GM13977 (cell line): ENCODE results near the gene JADE1.

Source experiments
- DNase-seq: peaks from one replicate; pipeline ENCODE4 v3.0.0; 2012; ENCODE audit warnings: low spot score
- in situ Hi-C: fragments of 300-500 bp; cut with MboI; formaldehyde crosslinking; loops from one replicate; pipeline ENCODE4 v1.12.0; 2022; ENCODE audit warnings: low sequenced_read_pairs, low pct_unique_long_range_greater_than_20kb, mixed read lengths, inconsistent platforms; ENCODE audit not compliant: unreplicated experiment
- TF ChIP-seq, protein P1 (sequence below): IDR thresholded peaks from 2 replicates; pipeline ENCODE4 v1.5.1; 2012; ENCODE audit warnings: mild to moderate bottlenecking, control low read depth; ENCODE audit not compliant: insufficient read depth; ENCODE audit errors: extremely low read depth, missing control alignments

JADE1 gene

DNA sequence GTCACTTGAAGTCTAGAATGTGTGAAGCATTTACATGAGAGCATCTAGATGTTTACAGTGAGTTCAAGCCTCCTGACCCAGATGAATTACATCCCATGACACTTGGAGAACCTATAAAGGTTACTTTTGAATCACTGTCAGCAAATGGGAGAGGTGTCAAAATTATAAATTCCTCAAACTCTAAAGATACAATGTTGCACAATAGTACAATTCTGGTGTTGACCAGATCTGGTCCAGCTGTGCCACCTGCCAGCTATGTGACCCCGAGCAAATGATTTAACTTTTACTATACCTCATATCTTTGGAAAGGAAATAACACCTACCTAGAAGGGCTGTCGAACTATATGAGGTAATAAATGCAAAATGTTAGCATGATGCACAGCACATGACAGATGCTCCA is 69.8 kb downstream of the JADE1 start:
- in situ Hi-C loops: no loop called here
- TF ChIP-seq, protein P1, sequence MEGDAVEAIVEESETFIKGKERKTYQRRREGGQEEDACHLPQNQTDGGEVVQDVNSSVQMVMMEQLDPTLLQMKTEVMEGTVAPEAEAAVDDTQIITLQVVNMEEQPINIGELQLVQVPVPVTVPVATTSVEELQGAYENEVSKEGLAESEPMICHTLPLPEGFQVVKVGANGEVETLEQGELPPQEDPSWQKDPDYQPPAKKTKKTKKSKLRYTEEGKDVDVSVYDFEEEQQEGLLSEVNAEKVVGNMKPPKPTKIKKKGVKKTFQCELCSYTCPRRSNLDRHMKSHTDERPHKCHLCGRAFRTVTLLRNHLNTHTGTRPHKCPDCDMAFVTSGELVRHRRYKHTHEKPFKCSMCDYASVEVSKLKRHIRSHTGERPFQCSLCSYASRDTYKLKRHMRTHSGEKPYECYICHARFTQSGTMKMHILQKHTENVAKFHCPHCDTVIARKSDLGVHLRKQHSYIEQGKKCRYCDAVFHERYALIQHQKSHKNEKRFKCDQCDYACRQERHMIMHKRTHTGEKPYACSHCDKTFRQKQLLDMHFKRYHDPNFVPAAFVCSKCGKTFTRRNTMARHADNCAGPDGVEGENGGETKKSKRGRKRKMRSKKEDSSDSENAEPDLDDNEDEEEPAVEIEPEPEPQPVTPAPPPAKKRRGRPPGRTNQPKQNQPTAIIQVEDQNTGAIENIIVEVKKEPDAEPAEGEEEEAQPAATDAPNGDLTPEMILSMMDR: no peak
- DNase-seq: no peak

DNA sequence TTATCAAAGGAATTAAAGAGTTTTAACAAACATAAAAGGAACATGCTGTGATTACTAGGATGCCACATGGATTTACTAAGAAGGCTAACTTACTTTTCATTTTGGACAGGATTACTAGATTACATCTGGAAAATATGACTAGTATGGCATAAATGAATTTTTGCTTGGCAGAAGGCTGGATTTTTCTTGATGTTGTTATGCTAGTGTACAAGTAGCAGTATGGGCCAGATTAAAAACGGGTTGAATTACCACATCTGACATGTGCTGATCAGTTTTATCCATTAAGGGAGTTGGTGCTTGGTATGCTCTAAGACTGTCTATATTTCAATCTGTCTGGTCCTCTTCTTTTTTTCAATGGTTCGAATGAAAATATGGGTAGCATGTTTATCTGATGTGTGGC is 70.5 kb downstream of the JADE1 start:
- in situ Hi-C loops: no loop called here
- TF ChIP-seq, protein P1: no peak
- no peak for DNase-seq

DNA sequence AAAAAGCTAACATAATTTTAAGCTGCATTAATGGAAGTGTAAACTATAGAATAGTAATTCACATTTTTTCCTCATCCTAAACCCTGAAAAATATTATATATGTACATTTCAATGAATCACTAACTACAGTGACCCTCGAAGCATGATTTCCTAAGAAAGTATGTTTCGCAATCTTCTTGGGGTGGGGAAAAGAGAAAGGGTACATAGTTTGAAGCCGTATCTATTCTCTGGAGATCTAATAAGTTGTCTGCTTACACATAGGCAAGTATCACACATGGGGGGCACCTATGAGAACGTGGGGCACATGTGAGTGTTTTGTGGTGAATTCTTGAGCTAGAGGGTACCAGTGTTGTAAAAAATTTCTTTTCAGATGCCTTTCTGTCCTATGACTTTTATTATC is 71.2 kb downstream of the JADE1 start:
- no peak for DNase-seq
- in situ Hi-C loops: no loop called here
- TF ChIP-seq, protein P1: no peak

GRCh38 chr4:128904821-128905220 is 95.3 kb downstream of the JADE1 start:
- TF ChIP-seq, protein P1: no peak
- DNase-seq: no peak
- in situ Hi-C loops: no loop called here

DNA sequence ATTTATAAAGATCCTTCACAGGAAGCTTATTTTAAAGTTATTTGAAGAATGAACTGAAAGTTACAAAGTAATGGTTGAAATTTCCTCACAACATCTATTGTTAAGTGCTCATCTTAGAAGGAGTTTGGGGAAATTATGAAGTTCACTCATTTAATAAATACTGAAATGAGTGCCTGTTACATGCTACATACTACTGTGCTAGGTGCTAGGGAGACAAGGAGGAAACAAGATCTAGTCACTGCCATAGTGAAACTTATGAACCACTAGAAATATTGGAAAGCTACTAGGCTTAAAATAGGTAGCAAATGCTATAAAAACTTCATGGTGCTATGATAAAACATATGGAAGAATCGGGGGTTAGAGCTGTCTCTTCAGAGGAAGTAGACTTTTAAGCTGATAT is 97.1 kb downstream of the JADE1 start:
- in situ Hi-C loops: no loop called here
- TF ChIP-seq, protein P1: no peak
- no peak for DNase-seq

DNA sequence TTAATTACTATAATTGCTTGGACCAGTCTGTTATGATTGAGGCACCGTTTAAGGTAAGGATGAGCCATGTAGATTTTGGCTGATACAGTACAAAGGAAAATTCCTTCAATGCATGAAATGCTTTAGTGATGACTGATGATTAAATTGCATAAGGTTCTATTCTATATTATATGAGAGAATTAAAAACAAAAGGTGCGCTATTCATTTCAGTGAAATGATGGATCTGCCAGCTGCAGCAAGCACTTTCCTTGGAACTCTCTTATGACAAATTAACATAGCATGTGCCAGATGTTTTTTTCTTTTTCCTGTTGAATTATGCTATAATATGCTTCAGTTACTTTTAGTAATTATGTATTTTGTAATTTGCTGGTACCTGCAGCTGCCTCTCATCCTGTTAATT is 98.5 kb downstream of the JADE1 start:
- DNase-seq: no peak
- in situ Hi-C loops: no loop called here
- TF ChIP-seq, protein P1: no peak

- TF ChIP-seq, protein P1: no peak
- in situ Hi-C loops: no loop called here
Observed at GRCh38 chr4:128908735-128909134, 99.2 kb downstream of the JADE1 start.

More at GRCh38 chr4:128908735-128909134, 99.2 kb downstream of the JADE1 start:
- DNase-seq: no peak
